GM19468 (cell line): ENCODE measurements around the gene WNK3.
"Not testable (repeated sequence)": the region's sequence is repeated elsewhere in the genome, so short reads cannot be mapped to it uniquely, and the experiment has no call there.

Experiments
- ATAC-seq: cut with Tn5 transposase; IDR thresholded peaks from one replicate; pipeline ENCODE4 v1.9.1; 2021; ENCODE audit warnings: mild to moderate bottlenecking, moderate library complexity, moderate number of reproducible peaks; ENCODE audit not compliant: unreplicated experiment; ENCODE audit errors: extremely low read depth

WNK3 gene

DNA sequence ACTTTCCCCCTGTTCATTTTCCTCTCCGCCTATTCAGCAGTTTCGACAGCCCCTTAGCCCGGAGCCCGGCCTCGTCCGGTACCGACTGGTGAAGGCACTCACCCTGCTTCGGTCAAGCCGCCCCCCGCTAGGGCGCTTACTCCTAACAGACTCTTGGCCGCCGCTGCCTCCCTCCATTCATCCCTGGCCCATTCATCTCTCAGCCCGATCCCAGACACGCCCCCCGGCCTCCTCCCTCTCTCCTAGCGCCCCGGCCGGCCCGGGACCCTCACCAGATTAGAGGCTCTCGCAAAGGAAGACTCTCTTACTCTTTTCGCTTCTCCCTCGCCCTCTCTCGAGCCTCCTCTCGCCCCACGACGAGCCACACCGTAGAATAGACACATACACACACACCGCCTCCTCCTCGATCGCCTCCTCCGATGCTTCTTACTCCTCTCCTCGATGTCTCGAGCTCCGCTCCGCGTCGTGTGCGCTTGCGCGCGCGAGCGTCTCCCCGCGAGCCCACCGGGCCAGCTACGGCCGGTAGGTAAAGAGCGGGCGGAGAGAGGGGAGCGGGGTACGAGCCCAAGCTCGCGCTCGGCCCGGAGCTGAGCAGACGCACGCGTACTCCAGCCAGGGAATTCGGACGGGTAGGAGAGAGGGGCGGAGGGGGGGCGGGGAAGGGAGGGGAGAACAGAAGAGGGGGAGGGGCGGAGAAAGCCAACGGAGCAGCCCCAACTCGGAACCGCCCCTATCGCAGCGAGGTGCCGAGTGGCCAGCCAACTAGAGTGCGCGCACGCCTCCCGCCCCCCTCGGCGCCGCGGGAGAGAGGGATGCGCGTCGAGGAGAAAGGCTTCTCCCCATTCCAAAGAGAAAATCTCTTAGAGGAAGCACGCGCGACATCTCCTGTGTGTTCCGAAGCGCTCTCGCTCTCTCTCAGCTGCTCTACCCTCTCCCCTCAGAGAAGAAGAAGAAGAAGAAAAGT, at the start of gene WNK3:
Gene WNK3, minus strand, starts transcription at position 633 of the 964 bp plus-strand sequence.
- no peak for ATAC-seq

DNA sequence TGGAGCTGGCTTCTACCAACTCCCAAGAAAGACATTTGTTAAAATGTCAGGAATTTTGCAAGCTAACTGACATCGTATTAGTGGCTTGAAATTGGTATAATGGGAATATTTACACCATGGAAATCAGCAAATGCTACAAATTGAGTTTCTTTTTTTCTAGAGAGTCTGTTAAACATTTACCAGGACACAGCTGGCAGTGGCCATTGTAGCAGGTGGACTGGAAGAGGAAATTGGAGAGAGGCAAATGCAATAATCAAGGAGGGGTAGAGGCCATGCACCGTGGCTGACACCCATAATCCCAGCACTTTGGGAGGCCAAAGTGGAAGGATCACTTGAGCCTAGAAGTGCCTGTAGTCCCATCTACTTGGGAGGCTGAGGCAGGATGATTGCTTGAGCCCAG, 49.4 kb upstream of the WNK3 start:
- ATAC-seq: no peak

DNA sequence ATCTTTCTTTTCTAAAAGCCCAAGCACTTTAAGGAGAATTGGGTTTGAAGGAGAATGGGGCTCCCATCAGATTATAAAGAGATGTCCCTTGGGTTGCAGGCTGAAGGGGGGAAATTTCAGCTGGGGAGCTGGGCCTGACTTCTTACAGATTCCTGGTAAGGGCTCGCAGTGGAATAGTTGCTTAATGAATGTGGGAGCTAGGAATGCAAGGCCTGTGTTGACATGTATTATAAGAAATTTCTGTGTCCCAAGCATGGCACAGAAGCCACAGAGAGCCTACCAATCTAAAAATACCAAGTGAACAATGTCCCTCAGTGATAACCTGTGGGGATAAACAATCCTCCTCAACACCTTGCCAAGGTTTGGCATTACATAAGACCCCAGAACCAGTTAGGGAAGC, 39.3 kb upstream of the WNK3 start:
- ATAC-seq: no peak

DNA sequence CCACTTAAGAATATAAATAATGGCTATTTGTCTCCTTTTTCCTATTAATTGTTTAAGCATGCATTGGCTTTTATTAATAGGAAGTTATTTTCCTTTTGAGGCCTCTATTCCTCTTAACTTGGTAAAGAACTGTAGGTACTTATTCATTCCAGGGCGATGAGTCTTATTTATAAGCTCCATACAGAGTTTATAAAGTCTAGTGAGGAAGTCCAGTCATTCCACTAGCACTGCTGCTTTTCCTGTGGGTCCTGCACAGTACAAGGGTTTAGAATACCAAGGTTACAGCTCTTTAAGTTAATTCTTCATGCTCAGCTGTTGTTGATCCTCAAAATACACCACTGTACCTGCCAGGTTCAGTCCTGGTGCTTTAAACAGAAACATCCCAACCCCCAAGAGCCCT, 28.5 kb upstream of the WNK3 start:
- no peak for ATAC-seq

DNA sequence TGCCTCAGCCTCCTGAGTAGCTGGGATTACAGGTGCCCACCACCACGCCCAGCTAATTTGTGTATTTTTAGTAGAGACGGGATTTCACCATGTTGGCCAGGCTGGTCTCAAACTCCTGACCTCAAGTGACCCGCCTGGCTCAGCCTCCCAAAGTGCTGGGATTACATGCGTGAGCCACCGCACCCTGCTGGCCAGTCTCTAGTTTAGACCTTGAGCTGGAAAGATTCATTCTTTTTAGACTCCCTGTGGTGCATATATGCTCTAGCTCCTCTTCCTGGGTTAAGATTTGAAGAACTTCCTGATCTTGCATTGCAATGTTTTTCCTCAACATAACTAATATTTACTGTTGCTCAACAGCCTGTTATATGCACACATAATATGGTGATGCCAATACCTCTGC, 26.8 kb upstream of the WNK3 start:
- not testable (repeated sequence) for ATAC-seq

DNA sequence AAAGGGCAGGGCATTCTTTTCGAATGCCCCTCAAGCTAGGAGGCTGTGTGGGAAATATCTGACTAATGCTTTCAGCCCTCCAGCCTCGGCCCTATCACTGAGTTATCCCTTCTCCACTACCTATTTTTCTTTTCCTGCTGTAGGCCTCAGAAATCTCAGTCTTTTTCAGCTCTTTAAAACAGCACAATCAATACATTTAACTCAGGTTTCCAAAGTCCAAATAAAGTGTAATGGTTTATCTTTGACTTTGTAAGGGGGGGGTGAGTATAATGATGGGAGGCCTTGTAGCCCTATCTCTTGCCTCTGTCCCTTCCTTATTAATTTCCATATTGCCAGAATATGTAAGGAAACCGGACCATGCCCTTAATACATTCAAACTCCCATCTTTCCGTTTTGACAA, 1.6 kb upstream of the WNK3 start:
- no peak for ATAC-seq

DNA sequence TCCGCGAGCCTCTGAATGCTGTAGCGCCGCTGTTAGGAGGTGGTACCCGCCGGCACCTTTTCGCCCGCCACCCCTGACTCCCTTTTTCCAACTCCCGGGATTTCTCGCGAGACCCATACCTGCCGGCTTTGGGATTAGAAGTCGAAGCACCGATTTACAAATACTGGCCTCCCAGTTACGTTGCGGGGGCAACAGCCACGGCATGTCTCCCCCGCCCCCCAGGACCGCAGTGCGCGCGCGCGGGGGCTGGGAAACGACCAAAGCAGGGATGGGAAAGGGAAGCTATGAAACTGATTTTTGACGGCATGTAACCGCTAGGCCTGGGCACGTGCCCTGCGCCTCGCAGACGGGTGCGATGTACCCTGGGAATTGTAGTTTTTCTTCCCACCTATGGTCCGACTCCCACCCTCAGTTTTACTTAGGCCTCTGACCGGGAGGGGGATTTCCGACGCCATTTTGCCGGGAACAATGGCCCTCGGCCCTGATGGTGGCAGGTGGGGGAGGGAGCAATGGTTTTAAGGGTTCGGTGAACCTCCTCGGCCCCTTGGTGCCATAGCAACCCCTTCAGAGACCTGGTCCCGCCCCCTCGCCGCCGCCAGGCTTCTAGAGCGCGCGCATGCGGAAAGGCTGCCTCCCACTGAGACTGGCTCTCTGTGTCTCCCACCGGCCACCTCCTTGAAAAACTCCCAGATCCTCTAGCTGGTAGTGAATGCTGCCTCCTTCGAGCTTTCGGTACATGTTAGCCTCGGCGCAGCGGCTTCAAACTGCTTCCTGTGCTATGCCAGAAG, 772 bp upstream of the WNK3 start:
- no peak for ATAC-seq

DNA sequence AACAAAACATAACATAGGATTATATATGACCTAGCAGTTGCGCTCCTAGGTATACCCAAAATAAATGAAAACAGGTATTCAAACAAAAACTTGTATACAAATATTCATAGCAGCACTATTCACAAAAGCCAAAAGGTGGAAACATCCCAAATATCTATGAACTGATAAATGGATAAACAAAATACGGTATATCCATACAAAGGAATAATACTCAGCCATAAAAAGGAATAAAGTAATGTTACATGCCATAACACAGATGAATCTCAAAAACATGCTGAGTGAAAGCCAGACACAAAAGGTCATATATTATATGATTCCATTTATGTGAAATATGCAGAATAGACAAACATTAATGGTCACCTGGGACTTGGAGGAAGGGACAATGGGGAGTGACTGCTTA, 5.2 kb downstream of the WNK3 start:
- ATAC-seq: no peak

DNA sequence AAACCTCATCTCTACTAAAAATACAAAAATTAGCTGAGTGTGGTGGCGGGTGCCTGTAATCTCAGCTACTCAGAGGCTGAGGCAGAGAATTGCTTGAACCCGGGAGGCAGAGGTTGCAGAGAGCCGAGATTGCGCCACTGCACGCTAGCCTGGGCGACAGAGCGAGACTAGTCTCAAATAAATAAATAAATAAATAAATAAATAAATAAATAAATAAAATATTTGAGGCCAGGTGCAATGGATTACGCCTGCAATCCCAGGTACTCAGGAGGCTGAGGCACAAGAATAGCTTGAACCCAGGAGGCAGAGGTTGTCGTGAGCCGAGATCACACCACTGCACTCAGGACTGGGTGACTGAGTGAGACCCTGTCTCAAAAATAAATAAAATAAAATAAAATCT, 20.5 kb downstream of the WNK3 start:
- ATAC-seq: not testable (repeated sequence)

DNA sequence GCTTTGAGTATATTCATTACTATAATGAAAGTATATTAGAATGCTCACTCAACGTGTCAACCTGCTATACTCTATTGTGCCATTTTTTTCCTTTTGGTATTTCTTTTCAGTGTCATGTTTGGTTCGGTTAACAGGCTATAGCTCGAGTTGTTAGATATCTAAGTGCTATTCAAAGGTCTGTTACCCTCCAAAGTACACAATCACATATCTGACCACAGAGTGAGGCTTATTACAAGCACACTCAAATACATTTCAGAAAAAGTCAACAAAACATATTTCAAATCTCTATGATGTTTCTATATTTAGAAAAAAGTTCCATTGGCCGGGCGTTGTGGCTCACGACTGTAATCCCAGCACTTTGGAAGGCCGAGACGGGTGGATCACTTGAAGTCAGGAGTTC, 32.8 kb downstream of the WNK3 start:
- no peak for ATAC-seq

DNA sequence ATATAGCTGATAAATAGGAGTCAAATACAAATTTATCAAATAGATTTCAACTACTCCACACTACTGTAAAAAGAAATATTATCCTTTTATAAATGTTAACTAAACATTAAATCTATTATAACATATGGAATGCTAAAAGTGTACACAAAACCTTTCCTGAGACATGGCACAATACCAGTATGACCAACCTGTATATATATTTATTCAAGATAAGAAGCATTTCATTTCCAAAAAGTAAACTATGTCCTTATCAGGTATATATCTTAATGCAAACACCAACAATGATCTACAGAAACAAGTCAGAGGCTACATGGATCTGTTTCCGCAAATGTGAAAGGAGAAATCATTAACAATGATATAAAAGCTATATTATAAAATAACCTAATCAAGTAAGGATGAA, 37.8 kb downstream of the WNK3 start:
- ATAC-seq: no peak

DNA sequence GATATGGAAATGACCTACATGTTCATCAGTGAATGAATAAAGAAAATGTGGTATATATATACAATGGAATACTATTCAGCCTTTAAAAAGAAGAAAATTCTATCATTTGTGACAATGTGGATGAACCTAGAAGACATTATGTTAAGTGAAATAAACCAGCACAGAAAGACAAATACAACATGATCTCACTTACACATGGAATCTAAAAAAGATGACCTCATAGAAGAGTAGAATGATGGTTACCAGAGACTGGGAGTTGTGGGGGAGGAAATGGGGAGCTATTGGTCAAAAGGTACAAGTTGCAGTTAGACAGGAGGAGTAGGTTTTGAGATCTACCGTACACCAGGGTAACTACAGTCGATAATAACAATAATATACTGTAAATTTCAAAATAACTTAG, 51.5 kb downstream of the WNK3 start:
- ATAC-seq: no peak

DNA sequence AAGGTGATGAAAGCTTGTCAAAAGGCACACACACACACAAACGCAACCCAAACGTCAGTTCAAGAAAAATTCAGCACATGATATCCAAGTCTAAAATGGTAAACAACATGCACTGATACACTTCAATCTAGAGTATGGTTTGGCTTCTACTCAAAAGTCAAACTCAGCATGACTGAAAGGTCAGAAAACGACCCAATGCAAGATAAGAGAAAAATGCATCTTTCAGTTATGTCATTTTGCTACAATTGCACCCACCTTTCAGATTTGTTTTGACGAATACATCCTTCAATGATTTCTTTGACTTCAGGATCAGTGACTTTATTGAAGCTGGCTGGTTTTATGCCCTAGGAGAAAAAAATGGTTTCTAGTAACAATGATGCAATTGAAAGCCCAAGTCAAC, 56.3 kb downstream of the WNK3 start:
- ATAC-seq: no peak

DNA sequence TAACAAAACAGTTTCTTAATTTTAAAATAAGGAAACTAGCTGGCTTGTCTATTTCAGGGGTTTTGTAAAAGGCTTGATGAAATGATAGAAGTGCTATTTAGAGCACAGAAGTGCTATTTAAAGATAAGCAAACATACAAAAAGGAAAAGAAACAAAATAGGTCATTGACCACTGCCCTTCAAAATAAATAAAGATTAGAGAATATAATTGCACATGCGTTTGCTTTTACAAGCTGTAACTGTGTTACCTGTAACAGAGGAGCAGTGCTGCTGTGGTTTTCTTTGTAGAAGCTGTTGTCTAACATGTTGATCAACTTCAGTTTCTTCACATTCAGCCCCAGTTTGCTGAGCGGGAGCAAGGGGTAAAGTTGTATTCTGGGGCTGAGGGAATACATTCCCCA, 63.5 kb downstream of the WNK3 start:
- no peak for ATAC-seq

DNA sequence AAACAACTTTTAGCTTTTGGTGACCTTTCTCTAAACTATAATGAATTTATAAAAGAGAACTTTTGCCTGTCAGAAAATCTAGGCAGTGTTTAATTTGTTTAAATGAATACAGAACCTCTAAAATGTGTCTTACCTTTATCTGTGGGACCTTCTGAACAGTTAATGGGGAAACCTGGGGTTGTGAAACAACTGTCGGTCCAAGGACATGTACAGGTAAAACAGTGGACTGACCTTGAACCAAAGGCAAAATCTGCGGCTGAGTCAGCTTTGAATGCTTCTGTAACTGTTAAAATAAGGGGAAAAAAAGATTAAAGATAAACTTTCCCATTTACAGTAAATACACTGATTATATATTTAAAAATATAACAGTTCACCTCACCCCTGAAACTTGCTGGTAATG, 65.1 kb downstream of the WNK3 start:
- no peak for ATAC-seq

DNA sequence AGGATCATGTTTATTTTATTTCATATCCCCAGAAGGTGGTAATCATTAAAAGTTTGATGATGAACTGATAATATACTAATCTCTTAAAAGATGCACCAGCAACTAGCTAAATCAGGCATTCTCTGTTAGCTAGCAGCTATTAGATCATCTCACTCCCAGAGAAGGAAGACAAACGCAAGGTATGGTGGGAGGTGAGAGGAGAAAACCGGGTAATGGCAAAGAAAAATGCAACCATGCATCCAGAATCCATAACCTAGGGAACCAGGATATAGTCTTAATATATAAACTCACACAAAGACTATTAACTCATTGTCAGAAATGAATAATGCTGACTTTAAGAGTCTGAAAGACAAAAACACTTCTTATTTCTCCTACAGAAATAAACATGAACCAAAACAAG, 66.1 kb downstream of the WNK3 start:
- ATAC-seq: no peak

DNA sequence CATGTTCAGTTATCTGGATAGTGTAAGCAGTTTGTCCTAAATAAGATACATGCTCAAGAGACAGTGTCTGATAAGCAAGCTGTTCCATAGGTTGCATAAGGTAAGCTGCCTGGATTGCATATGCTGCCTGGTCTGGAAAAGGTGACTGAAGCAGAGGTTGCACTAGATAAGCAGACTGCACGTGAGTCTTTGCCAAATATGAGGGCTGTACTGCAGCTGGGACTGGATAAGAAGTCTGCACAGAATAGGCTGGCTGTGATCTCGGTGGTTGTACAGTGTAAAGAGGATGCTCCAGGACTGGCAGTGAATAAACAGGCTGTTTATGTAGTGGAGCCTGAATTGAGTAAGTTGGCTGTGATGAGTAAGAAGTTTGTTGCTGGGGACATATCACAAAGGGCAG, 68.9 kb downstream of the WNK3 start:
- no peak for ATAC-seq

DNA sequence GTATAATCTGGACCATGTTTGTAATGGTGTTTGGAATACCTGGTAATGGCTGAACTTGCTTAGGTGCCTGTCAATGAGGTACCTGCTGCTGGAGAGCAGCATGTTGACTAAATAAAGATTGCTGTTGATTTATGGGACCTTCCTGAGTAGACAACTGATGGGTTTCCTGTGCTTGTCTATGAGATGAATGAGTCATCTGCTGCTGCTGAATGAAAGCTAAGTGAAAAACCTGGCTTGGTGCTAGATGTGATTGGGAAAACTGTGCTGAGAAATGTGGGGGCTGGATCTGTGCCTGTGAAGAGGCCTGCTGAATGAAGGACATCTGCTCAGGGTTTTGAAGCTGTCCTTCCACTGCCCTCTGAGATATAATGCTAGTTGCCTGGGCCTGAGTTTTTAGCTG, 69.6 kb downstream of the WNK3 start:
- no peak for ATAC-seq

DNA sequence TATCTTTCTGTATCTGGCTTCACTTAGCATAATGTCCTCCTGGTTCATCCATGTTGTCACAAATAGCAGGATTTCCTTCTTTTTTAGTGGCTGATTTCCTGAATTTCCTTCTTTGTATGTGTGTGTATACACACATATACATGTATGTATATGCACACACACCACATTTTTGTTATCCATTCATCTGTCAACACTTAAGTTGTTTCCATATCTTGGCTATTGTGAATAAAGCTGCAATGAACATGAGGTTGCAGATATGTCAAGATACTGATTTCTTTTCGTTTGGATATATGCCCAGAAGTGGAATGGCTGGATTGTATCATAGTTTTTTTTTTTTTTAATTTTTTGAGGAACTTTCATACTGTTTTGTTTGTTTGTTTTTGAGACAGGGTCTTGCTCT, 76.2 kb downstream of the WNK3 start:
- ATAC-seq: no peak

DNA sequence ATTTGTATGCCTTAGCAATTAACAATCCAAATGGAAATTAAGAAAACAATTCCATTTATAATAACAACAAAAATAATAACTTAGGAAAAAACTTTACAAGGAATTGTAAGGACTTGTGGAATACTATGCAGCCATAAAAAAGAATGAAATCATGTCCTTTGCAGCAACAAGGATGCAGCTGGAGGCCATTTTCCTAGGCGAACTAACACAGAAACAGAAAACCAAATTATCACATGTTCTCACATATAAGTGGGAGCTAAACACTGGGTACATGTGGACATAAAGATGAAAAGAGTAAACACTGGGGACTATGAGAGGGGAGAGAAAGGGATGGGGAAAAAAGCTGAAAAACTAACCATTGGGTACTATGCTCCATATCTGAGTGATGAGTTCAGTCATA, 77.4 kb downstream of the WNK3 start:
- ATAC-seq: no peak

DNA sequence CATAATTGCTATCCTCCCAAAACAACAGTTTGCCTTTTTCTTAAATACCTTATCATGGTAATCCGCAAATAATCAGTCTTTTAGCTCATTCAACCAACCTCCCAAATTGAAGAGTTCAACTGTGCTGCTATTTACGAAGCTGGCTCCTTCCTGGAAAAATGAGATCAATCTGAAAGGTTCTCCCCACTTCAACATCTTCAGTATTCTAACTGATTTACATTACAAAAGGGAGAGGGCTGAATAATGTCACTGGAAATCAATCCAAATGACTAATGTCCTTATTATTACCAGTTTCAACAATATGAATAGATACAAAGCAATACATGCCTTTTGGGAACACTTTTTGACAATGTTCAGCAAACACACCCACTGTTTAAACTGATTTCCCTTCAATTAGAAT, 86.2 kb downstream of the WNK3 start:
- no peak for ATAC-seq
